Stimulated activated CD8-positive, alpha-beta memory T cell treated with anti-CD3 and anti-CD28 coated beads, Interleukin-12 subunit alpha, Interleukin-12 subunit beta, amount 100 ng/mL, for 24 hours (primary cell): ENCODE results near the gene ATN1.

ENCODE experiments used
- DNase-seq: peaks from one replicate; pipeline ENCODE4 v3.0.0-alpha.2; 2020; ENCODE audit errors: extremely low read depth

ATN1 gene

DNA sequence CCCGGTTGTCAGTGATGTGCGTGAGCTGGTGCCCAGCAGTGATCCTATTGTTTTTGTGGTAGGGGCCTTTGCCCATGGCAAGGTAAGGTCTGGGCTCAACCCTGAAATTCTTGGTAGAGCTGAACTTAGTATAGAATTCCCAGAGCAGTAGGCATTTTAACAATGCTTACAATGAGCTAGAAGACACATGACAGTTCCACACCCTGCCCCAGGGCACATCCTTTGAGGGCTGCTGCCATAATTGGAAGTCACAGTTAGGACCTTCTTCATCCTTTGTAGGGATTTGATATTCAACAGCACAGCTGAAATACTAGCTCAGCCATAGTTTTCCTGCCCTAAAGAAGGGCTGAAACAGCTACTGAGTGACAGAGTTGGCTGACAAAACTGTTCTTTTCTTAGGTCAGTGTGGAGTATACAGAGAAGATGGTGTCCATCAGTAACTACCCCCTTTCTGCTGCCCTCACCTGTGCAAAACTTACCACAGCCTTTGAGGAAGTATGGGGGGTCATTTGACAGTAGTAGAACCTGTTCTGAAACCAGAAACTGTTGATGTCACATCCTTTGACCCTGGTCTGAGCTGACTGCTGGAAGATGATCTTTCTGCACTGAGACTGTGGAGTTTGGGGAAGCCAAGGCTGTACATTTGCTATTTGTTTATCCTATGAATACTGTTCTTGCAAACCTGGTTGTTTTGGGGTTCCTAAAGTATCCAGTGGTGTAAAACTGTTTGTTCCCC is 47.7 kb downstream of the ATN1 start:
- DNase-seq, result no peak

GRCh38 chr12:6977653-6978052 is 49.9 kb downstream of the ATN1 start:
- DNase-seq, result no peak

DNA sequence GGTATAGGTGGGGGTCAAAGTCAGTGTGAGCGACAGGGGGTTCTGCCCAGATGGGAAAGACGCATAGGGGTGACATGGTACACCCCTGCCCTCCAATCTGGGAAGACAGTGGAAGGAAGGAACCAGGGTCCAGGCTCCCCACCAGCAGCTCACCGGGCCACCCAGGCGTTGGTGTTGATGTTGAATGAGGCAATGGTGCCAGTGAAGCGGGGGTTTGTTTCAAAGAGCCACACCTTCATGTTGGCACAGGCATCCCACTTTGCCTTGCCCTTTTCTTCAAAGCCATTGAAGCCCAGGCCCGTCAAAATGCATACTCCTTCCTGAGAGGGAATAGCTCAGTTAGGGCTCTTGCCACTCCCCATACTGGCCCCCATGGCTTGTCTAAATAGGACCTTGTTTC is 50.4 kb downstream of the ATN1 start:
- no peak for DNase-seq

DNA sequence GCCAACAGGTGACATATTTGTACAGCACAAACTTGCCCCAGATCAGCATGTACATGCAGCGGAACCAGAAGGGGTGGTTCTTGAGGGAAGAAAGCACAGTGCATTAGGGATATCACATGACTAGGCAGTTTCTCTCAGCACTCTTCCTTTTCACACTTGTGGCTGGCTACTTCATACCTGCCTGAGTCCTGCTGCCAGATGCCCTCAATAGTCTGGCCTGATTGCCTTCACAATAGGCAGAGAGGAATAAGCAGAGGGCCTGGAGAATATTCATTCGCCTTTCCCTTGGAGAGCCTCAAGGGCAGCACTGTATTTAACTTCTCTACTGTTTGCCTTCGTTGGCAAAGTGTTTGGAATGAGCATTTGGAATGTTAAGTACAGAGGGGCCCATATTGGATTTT is 50.9 kb downstream of the ATN1 start:
- DNase-seq, result no peak

- no peak for DNase-seq
Measured at GRCh38 chr12:6979021-6979420, 51.3 kb downstream of the ATN1 start.

- DNase-seq, result no peak
Measured at GRCh38 chr12:6979453-6979852, 51.7 kb downstream of the ATN1 start.

DNA sequence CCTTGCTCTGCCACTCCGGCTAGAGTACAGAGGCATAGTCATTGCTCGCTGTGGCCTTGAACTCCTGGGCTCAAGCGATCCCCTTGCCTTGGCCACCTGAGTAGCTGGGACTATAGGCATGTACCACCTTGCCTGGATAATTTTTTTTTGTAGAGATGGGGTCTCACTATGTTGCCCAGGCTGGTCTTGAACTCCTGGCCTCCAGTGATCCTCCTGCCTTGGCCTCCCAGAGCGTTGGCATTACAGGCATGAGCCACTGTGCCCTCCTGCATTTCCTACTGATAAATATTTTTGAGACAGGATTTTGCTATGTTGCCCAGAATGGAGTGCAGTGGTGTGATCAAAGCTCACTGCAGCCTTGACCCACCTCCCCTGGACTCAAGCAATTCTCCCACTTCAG is 52.3 kb downstream of the ATN1 start:
- no peak for DNase-seq

GRCh38 chr12:6980740-6981139 is 53.0 kb downstream of the ATN1 start:
- DNase-seq, result no peak

- no peak for DNase-seq
Measured at GRCh38 chr12:6981152-6982052, 53.6 kb downstream of the ATN1 start.

GRCh38 chr12:6982532-6982931 is 54.8 kb downstream of the ATN1 start:
- DNase-seq, result no peak

- DNase-seq, result no peak
Measured at GRCh38 chr12:6987956-6988553, 60.3 kb downstream of the ATN1 start.
